Nephron (organoid): ENCODE measurements around the gene EXOC8.
"Not testable (repeated sequence)": the region's sequence is repeated elsewhere in the genome, so short reads cannot be mapped to it uniquely, and the experiment has no call there.

Source experiments
- H3K27ac Mint-ChIP-seq, 3 experiments: 2 replicates each; pipeline ENCODE4 v1.8.0; 2020; ENCODE audit warnings: mixed read lengths in 3 of 3, mild to moderate bottlenecking in 2 of 3, moderate library complexity in 1 of 3
- H3K27me3 Mint-ChIP-seq: 2 replicates; pipeline ENCODE4 v1.8.0; 2021; ENCODE audit warnings: low read depth, mild to moderate bottlenecking, moderate library complexity, mixed read lengths
- H3K36me3 Mint-ChIP-seq: 2 replicates; pipeline ENCODE4 v1.8.0; 2020; ENCODE audit warnings: low read depth, mixed read lengths
- H3K4me1 Mint-ChIP-seq: 2 replicates; pipeline ENCODE4 v1.8.0; 2020; ENCODE audit warnings: mixed read lengths
- H3K4me3 Mint-ChIP-seq, 3 experiments: 2 replicates each; pipeline ENCODE4 v1.8.0; 2020; ENCODE audit warnings: mild to moderate bottlenecking in 3 of 3, mixed read lengths in 3 of 3, moderate library complexity in 2 of 3
- H3K9me3 Mint-ChIP-seq: 2 replicates; pipeline ENCODE4 v1.8.0; 2020; ENCODE audit warnings: mixed read lengths
- TF ChIP-seq, protein P1 (sequence below), 3 experiments: fragments of 200-600 bp; sonication (generic); IDR thresholded peaks; one replicate each; pipeline ENCODE4 v1.5.0; 2021; ENCODE audit warnings: antibody characterized with exemption in 3 of 3; ENCODE audit not compliant: unreplicated experiment in 3 of 3

Gene EXOC8

DNA sequence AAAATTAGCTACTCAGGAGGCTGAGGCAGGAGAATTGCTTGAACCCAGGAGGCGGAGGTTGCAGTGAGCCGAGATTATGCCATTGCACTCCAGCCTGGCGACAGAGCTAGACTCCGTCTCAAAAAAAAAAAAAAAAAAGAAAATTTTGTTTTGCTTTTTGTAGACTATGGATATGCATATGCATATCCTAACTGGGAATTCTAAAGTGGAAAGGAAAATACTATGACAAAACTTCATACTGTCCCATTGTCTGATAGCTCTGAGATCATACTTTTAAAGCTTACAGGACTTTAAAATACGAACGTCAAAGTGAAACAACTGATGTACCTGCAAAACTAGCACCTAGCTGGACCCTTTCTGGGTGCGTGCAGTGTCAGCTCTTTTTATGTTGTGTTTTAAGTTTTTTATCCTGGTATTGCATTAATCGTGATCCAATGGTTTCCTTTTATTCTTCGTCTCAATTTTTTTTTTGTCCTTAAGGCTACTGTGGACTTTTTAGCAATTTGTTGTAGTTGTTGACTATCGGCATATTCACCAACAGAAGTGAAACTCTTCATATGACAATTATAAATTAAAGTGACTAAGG is 19.6 kb upstream of the EXOC8 start:
- no peak overlapping the region for H3K27ac Mint-ChIP-seq
- H3K4me1 Mint-ChIP-seq, result peaks cover 5% of the 10 kb centered on the region
- TF ChIP-seq, protein P1, sequence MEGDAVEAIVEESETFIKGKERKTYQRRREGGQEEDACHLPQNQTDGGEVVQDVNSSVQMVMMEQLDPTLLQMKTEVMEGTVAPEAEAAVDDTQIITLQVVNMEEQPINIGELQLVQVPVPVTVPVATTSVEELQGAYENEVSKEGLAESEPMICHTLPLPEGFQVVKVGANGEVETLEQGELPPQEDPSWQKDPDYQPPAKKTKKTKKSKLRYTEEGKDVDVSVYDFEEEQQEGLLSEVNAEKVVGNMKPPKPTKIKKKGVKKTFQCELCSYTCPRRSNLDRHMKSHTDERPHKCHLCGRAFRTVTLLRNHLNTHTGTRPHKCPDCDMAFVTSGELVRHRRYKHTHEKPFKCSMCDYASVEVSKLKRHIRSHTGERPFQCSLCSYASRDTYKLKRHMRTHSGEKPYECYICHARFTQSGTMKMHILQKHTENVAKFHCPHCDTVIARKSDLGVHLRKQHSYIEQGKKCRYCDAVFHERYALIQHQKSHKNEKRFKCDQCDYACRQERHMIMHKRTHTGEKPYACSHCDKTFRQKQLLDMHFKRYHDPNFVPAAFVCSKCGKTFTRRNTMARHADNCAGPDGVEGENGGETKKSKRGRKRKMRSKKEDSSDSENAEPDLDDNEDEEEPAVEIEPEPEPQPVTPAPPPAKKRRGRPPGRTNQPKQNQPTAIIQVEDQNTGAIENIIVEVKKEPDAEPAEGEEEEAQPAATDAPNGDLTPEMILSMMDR (IDR thresholded peaks at IDR 0.05; ENCODE audit: unreplicated experiment in 3 of 3), result no peak
- no peaks in the 10 kb centered on the region for H3K27me3 Mint-ChIP-seq
- H3K36me3 Mint-ChIP-seq, result peaks cover 37% of the 10 kb centered on the region
- no peaks in the 10 kb centered on the region for H3K9me3 Mint-ChIP-seq
- no peak overlapping the region for H3K4me3 Mint-ChIP-seq

DNA sequence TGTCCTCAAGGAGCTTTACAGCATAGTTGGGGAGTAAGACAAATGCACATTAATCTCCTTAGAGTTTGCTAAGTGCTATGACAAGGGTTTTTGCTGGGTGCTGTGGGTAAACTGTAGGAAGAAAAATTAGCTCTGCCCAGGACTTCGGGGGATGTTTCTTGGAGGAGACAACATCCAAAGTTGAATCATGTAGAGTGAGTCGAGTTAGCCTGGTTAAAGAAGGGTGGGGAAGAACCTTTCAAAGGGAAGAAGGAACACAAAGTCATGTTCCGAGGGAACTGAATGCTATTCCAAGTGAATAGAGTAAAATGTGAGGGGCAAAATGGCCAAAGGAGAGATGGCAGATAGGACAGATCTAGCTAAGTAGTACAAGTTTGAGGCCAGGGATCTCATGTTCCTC is 17.5 kb upstream of the EXOC8 start:
- no peak overlapping the region for H3K27ac Mint-ChIP-seq
- H3K36me3 Mint-ChIP-seq, result peaks cover 32% of the 10 kb centered on the region
- TF ChIP-seq, protein P1 (IDR thresholded peaks at IDR 0.05; ENCODE audit: unreplicated experiment in 3 of 3), result no peak
- no peaks in the 10 kb centered on the region for H3K27me3 Mint-ChIP-seq
- H3K4me3 Mint-ChIP-seq, result no peak overlapping the region
- H3K9me3 Mint-ChIP-seq, result no peaks in the 10 kb centered on the region
- peaks cover 5% of the 10 kb centered on the region for H3K4me1 Mint-ChIP-seq

DNA sequence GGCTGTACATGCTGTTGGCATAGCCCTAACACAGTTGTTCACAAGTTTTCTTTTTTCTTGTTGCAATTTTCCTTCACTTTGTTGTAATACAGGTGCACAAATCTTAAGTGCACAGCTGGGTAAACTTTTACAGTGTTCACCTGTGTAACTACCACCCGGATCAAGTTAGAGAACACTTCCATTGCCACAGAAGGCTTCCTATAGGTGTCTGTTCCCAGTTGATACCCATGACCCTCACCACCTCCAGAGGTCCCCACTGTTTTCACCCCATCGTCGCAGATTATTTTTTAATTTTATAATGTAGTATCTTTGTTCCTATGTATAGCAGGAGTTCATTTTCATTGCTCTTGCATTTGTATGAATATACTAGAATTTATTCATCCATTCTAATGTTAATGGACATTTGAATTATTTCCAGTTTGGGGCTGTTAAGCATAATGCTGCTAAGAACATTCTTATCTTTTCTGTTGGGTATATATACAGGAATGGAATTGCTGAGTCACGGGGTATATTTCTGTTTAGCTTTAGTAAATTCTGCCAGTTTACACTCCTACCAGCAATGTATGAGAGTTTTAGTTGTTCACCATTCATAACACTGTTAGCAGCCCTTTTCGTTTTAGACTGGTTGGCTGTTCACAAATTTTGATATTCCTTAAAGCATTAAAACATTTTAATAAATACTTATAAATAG is 16.8 kb upstream of the EXOC8 start:
- TF ChIP-seq, protein P1 (IDR thresholded peaks at IDR 0.05; ENCODE audit: unreplicated experiment in 3 of 3), result no peak
- Mint-ChIP-seq H3K27me3 (no peaks in the 10 kb centered on the region), H3K4me1 (peaks cover 5% of the 10 kb centered on the region), H3K9me3 (no peaks in the 10 kb centered on the region), H3K36me3 (peaks cover 31% of the 10 kb centered on the region), H3K4me3 (no peak overlapping the region), H3K27ac (no peak overlapping the region)

DNA sequence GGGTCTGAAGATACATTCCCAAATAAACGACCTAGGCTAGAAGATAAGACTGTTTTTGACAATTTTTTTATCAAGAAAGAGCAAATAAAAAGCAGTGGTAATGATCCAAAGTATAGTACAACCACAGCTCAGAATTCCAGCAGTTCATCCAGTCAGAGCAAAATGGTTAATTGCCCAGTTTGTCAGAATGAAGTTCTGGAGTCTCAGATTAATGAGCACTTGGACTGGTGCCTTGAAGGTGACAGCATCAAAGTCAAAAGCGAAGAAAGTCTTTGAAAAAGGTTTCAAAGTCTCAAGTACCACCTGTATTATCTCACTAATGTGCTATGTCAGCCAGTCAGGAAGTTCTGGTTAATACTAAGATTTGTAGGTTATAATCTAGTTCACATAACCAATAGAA is 15.4 kb upstream of the EXOC8 start:
- TF ChIP-seq, protein P1 (IDR thresholded peaks at IDR 0.05; ENCODE audit: unreplicated experiment in 3 of 3), result no peak
- H3K36me3 Mint-ChIP-seq, result peaks cover 40% of the 10 kb centered on the region
- H3K27me3 Mint-ChIP-seq, result no peaks in the 10 kb centered on the region
- H3K4me3 Mint-ChIP-seq, result no peak overlapping the region
- H3K9me3 Mint-ChIP-seq, result no peaks in the 10 kb centered on the region
- H3K27ac Mint-ChIP-seq, result no peak overlapping the region
- H3K4me1 Mint-ChIP-seq, result peaks cover 5% of the 10 kb centered on the region

DNA sequence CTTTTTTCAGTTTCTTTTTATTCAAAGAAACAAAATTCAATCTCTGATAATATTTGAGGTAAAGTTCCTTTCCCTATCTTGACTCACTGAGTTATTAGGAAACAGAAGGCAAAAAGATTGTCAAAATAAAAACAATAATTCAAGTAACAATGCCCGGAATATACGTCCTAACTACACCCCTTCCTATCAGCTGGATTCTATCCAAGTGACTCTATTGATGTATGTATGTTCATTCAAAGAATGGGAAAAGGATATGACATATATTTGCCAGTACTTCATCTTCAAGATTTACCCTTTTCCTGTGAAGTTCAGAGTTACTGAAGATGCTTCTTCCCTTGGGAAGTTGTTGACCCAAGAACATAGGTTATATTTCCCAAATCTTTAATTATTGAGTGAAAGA is 14.2 kb upstream of the EXOC8 start:
- Mint-ChIP-seq H3K36me3 (peaks cover 39% of the 10 kb centered on the region), H3K27ac (peak overlapping the region in 1 of 3 experiments; percentile 48), H3K27me3 (no peaks in the 10 kb centered on the region), H3K4me1 (no peaks in the 10 kb centered on the region), H3K4me3 (no peak overlapping the region), H3K9me3 (no peaks in the 10 kb centered on the region)
- TF ChIP-seq, protein P1 (IDR thresholded peaks at IDR 0.05; ENCODE audit: unreplicated experiment in 3 of 3), result no peak

DNA sequence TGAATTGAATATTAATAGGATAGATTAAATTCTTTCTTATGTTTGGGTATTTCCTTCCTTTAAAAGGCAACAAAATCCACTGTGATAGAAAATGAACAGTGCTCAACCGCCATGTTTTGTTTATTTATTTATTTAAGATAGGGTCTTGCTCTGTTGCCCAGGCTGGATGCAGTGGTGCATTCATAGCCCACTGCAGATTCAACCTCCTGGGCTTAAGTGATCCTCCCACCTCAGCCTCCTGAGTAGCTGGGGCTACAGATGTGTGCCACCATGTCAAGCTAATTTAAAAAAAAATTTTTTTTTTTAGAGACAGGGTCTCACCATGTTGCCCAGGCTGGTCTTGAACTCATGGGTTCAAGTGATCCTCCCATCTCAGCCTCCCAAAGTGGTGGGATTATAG is 11.2 kb upstream of the EXOC8 start:
- H3K4me1 Mint-ChIP-seq, H3K27ac Mint-ChIP-seq, H3K9me3 Mint-ChIP-seq, H3K27me3 Mint-ChIP-seq, H3K4me3 Mint-ChIP-seq: not testable (repeated sequence)
- H3K36me3 Mint-ChIP-seq, result peaks cover 48% of the 10 kb centered on the region
